ENCODE measurements around the gene AXL. TPM values are rescaled to one million over a fixed set of nuclear protein-coding genes. Genes with fewer than 3 reads are reported as not detected.
"Not testable (repeated sequence)": the region's sequence is repeated elsewhere in the genome, so short reads cannot be mapped to it uniquely, and the experiment has no call there.

Gene AXL
- total and polyA plus RNA-seq, 4 donors = 4.3 to 24.8 (median 12.1) TPM

DNA sequence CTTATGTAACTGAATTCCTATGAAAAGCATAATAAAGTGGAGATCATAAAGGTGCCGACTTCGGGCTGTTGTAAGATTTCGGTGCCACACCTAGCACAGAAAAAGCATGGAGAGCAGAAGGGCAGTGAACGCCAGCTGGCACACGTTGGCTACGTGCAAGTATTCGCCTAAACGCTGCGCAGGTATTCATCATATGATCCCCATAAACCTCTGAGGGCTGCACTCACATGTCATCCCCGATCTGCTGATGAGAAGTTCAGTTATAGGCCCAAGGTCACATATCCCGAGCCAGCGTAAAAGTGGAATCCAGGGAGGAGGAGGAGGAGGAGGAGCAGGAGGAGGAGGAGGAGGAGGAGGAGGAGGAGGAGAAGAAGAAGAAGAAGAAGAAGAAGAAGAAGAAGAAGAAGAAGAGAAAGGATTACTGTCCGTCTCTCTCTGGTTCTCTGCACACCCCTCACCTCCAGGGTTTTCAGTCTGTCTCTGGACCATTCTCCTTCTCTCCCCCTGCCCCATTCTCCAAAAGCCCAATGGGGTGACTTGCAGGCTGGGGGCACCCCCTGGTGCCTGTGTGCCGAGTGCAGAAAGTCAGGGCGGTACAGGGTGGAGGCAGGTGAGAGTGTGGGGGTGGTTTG, 44.6 kb upstream of the AXL start (continued):
- no peak for TF ChIP-seq GABPA (IDR thresholded peaks at IDR 0.05 in 1 of 2, conservative IDR thresholded peaks at IDR 0.05 in 1 of 2)
- no peak for TF ChIP-seq SP1 (IDR thresholded peaks at IDR 0.05)
- no peak for TF ChIP-seq HNF4G (IDR thresholded peaks at IDR 0.05)
- TF ChIP-seq FOXA1 (IDR thresholded peaks at IDR 0.05) = no peak
- TF ChIP-seq, protein P1, sequence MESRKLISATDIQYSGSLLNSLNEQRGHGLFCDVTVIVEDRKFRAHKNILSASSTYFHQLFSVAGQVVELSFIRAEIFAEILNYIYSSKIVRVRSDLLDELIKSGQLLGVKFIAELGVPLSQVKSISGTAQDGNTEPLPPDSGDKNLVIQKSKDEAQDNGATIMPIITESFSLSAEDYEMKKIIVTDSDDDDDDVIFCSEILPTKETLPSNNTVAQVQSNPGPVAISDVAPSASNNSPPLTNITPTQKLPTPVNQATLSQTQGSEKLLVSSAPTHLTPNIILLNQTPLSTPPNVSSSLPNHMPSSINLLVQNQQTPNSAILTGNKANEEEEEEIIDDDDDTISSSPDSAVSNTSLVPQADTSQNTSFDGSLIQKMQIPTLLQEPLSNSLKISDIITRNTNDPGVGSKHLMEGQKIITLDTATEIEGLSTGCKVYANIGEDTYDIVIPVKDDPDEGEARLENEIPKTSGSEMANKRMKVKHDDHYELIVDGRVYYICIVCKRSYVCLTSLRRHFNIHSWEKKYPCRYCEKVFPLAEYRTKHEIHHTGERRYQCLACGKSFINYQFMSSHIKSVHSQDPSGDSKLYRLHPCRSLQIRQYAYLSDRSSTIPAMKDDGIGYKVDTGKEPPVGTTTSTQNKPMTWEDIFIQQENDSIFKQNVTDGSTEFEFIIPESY (IDR thresholded peaks at IDR 0.05) = no peak
- no peak for TF ChIP-seq HNF4A (conservative IDR thresholded peaks at IDR 0.05)
- TF ChIP-seq YY1 (IDR thresholded peaks at IDR 0.05) = no peak
- no peak for TF ChIP-seq EGR1 (IDR thresholded peaks at IDR 0.05; ENCODE audit: low read depth in 2 of 2)

DNA sequence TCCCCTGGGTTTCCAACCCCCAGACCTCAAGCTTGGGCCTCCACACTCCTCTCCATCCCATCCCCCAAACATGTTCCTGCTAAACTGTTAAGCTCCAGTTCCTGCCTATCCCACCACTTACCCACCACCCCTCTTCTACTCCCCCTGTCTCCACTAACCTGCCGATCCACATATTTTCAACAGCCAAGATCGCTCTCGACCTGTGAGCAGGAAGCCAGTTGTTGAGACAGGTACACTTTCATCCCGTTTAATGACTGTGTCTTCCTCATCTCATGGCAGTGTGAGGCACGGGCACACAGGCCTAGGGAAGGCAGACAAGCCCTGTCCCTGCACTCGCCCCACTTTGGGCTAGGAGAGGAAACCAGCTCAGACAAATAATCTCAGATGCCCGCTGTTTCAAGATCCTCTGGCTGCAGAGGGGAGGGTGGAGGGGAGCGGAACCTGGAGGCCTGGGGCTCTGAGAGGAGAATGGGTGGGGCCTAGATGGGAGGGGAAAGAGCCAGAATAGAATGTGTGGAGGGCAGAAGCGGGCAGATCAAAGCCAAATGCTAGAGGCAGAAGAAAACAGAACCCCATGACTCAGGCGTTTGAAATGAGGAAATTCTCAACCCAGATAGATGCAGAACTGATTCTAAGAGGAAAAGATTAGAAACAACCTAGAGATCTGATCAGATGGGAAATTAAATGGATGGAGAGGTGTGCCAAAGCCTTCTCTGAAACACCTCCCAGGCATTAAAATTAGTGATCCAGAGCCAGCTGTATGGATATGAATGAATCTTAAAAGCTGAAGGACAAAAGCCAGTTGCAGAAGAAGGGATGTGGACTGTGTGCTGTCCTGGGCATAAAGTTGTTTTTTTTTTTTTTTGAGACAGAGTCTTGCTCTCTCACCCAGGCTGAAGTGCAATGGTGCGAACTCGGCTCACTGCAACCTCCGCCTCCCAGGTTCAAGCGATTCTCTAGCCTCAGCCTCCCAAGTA, 42.9 kb upstream of the AXL start:
- no peak for DNase-seq (ENCODE audit: low spot score)
- TF ChIP-seq NR2F2 (IDR thresholded peaks at IDR 0.05) = no peak
- TF ChIP-seq JUND (IDR thresholded peaks at IDR 0.05) = no peak
- TF ChIP-seq GABPA (IDR thresholded peaks at IDR 0.05 in 1 of 2, conservative IDR thresholded peaks at IDR 0.05 in 1 of 2) = no peak
- TF ChIP-seq TAF1 (conservative IDR thresholded peaks at IDR 0.05) = no peak
- no peak for TF ChIP-seq RAD21 (IDR thresholded peaks at IDR 0.05)
- TF ChIP-seq, protein P1 (IDR thresholded peaks at IDR 0.05) = no peak
- TF ChIP-seq, protein P2, sequence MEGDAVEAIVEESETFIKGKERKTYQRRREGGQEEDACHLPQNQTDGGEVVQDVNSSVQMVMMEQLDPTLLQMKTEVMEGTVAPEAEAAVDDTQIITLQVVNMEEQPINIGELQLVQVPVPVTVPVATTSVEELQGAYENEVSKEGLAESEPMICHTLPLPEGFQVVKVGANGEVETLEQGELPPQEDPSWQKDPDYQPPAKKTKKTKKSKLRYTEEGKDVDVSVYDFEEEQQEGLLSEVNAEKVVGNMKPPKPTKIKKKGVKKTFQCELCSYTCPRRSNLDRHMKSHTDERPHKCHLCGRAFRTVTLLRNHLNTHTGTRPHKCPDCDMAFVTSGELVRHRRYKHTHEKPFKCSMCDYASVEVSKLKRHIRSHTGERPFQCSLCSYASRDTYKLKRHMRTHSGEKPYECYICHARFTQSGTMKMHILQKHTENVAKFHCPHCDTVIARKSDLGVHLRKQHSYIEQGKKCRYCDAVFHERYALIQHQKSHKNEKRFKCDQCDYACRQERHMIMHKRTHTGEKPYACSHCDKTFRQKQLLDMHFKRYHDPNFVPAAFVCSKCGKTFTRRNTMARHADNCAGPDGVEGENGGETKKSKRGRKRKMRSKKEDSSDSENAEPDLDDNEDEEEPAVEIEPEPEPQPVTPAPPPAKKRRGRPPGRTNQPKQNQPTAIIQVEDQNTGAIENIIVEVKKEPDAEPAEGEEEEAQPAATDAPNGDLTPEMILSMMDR (IDR thresholded peaks at IDR 0.05; ENCODE audit: low read depth, low read length, missing input control) = no peak
- no peak for TF ChIP-seq EGR1 (IDR thresholded peaks at IDR 0.05; ENCODE audit: low read depth in 2 of 2)
- no peak for TF ChIP-seq YY1 (IDR thresholded peaks at IDR 0.05)
- no peak for TF ChIP-seq HNF4A (conservative IDR thresholded peaks at IDR 0.05)
- TF ChIP-seq, protein P3, sequence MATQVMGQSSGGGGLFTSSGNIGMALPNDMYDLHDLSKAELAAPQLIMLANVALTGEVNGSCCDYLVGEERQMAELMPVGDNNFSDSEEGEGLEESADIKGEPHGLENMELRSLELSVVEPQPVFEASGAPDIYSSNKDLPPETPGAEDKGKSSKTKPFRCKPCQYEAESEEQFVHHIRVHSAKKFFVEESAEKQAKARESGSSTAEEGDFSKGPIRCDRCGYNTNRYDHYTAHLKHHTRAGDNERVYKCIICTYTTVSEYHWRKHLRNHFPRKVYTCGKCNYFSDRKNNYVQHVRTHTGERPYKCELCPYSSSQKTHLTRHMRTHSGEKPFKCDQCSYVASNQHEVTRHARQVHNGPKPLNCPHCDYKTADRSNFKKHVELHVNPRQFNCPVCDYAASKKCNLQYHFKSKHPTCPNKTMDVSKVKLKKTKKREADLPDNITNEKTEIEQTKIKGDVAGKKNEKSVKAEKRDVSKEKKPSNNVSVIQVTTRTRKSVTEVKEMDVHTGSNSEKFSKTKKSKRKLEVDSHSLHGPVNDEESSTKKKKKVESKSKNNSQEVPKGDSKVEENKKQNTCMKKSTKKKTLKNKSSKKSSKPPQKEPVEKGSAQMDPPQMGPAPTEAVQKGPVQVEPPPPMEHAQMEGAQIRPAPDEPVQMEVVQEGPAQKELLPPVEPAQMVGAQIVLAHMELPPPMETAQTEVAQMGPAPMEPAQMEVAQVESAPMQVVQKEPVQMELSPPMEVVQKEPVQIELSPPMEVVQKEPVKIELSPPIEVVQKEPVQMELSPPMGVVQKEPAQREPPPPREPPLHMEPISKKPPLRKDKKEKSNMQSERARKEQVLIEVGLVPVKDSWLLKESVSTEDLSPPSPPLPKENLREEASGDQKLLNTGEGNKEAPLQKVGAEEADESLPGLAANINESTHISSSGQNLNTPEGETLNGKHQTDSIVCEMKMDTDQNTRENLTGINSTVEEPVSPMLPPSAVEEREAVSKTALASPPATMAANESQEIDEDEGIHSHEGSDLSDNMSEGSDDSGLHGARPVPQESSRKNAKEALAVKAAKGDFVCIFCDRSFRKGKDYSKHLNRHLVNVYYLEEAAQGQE (IDR thresholded peaks at IDR 0.05) = no peak
- TF ChIP-seq SP1 (IDR thresholded peaks at IDR 0.05) = no peak
- TF ChIP-seq FOXA2 (IDR thresholded peaks at IDR 0.05) = no peak
- TF ChIP-seq, protein P4, sequence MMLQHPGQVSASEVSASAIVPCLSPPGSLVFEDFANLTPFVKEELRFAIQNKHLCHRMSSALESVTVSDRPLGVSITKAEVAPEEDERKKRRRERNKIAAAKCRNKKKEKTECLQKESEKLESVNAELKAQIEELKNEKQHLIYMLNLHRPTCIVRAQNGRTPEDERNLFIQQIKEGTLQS (IDR thresholded peaks at IDR 0.05) = no peak
- TF ChIP-seq, protein P5, sequence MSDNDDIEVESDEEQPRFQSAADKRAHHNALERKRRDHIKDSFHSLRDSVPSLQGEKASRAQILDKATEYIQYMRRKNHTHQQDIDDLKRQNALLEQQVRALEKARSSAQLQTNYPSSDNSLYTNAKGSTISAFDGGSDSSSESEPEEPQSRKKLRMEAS (IDR thresholded peaks at IDR 0.05) = no peak
- no peak for TF ChIP-seq FOXA1 (IDR thresholded peaks at IDR 0.05)
- no peak for TF ChIP-seq RXRA (IDR thresholded peaks at IDR 0.05)
- no peak for TF ChIP-seq HNF4G (IDR thresholded peaks at IDR 0.05)
- H3K4me1 ChIP-seq (ENCODE audit: control insufficient read depth in 4 of 4, insufficient read depth in 4 of 4, low read length in 3 of 4) = no peaks in the 10 kb centered on the region
- H3K27me3 ChIP-seq (ENCODE audit: control insufficient read depth in 4 of 4, insufficient read depth in 4 of 4, low read length in 3 of 4) = no peaks in the 10 kb centered on the region
- H3K9ac ChIP-seq (ENCODE audit: low read depth in 1 of 2, low read length in 2 of 2) = no peak overlapping the region
- H3K4me3 ChIP-seq (ENCODE audit: low read depth in 1 of 3, low read length in 3 of 3) = no peak overlapping the region
- no peaks in the 10 kb centered on the region for H3K36me3 ChIP-seq (ENCODE audit: control insufficient read depth in 4 of 4, insufficient read depth in 3 of 4, low read depth in 1 of 4, low read length in 3 of 4)
- no peak overlapping the region for H3K27ac ChIP-seq (ENCODE audit: low read depth in 1 of 2, low read length in 2 of 2)
- H3K9me3 ChIP-seq (ENCODE audit: control insufficient read depth in 4 of 4, low read length in 3 of 4) = no peaks in the 10 kb centered on the region
- WGBS = 42% methylated on average over 14 of the region's 14 CpGs

DNA sequence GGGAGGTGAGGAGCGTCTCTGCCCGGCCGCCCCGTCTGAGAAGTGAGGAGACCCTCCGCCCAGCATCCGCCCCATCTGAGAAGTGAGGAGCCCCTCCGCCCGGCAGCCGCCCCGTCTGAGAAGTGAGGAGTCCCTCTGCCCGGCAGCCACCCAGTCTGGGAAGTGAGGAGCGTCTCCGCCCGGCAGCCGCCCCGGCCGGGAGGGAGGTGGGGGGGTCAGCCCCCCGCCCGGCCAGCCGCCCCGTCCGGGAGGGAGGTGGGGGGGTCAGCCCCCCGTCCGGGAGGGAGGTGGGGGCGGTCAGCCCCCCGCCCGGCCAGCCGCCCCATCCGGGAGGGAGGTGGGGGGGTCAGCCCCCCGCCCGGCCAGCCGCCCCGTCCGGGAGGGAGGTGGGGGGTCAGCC, 38.9 kb upstream of the AXL start:
- 95% methylated on average over 29 of the region's 34 CpGs for WGBS
- not testable (repeated sequence) for H3K9me3 ChIP-seq (ENCODE audit: control insufficient read depth in 4 of 4, low read length in 3 of 4); H3K27me3 ChIP-seq (ENCODE audit: control insufficient read depth in 4 of 4, insufficient read depth in 4 of 4, low read length in 3 of 4); DNase-seq (ENCODE audit: low spot score); H3K4me1 ChIP-seq (ENCODE audit: control insufficient read depth in 4 of 4, insufficient read depth in 4 of 4, low read length in 3 of 4); H3K9ac ChIP-seq (ENCODE audit: low read depth in 1 of 2, low read length in 2 of 2); H3K36me3 ChIP-seq (ENCODE audit: control insufficient read depth in 4 of 4, insufficient read depth in 3 of 4, low read depth in 1 of 4, low read length in 3 of 4); H3K4me3 ChIP-seq (ENCODE audit: low read depth in 1 of 3, low read length in 3 of 3); H3K27ac ChIP-seq (ENCODE audit: low read depth in 1 of 2, low read length in 2 of 2)

All from liver (tissue), 9 donors.